Activated naive CD4-positive, alpha-beta T cell treated with Interleukin-2 at 50 U/mL for 16 hours (primary cell): ENCODE measurements around the gene NBPF4.
"Not testable (repeated sequence)": the region's sequence is repeated elsewhere in the genome, so short reads cannot be mapped to it uniquely, and the experiment has no call there.

Experiments
- DNase-seq: peaks from one replicate; pipeline ENCODE4 v3.0.0-alpha.2; 2020

Gene NBPF4

GRCh38 chr1:108243976-108244375 is at the start of gene NBPF4:
NBPF4 (minus strand) TSS chr1:108244076; CDS start chr1:108243761, 315 bp downstream.
- not testable (repeated sequence) for DNase-seq

GRCh38 chr1:108282528-108283257 is 38.8 kb upstream of the NBPF4 start:
- DNase-seq: not testable (repeated sequence)

- not testable (repeated sequence) for DNase-seq
Measured at GRCh38 chr1:108272485-108273327, 28.8 kb upstream of the NBPF4 start.

- not testable (repeated sequence) for DNase-seq
Measured at GRCh38 chr1:108267097-108267496, 23.2 kb upstream of the NBPF4 start.

- DNase-seq: not testable (repeated sequence)
Measured at GRCh38 chr1:108261967-108262366, 18.1 kb upstream of the NBPF4 start.

GRCh38 chr1:108261519-108261918 is 17.6 kb upstream of the NBPF4 start:
- DNase-seq: not testable (repeated sequence)

GRCh38 chr1:108260578-108261259 is 16.8 kb upstream of the NBPF4 start:
- DNase-seq: not testable (repeated sequence)

GRCh38 chr1:108255426-108255825 is 11.6 kb upstream of the NBPF4 start:
- not testable (repeated sequence) for DNase-seq

- not testable (repeated sequence) for DNase-seq
Measured at GRCh38 chr1:108239426-108239825, 4.5 kb downstream of the NBPF4 start.

GRCh38 chr1:108235308-108235707 is 8.6 kb downstream of the NBPF4 start:
- DNase-seq: not testable (repeated sequence)

GRCh38 chr1:108232183-108232582 is 11.7 kb downstream of the NBPF4 start:
- not testable (repeated sequence) for DNase-seq

- not testable (repeated sequence) for DNase-seq
Measured at GRCh38 chr1:108229976-108230375, 13.9 kb downstream of the NBPF4 start.

GRCh38 chr1:108227772-108228171 is 16.1 kb downstream of the NBPF4 start:
- DNase-seq: not testable (repeated sequence)

- DNase-seq: not testable (repeated sequence)
Measured at GRCh38 chr1:108226855-108227254, 17.0 kb downstream of the NBPF4 start.

- not testable (repeated sequence) for DNase-seq
Measured at GRCh38 chr1:108223226-108223625, 20.6 kb downstream of the NBPF4 start.

GRCh38 chr1:108217515-108218174 is 26.2 kb downstream of the NBPF4 start:
- not testable (repeated sequence) for DNase-seq

- DNase-seq: not testable (repeated sequence)
Measured at GRCh38 chr1:108217007-108217406, 26.9 kb downstream of the NBPF4 start.

GRCh38 chr1:108216028-108216890 is 27.6 kb downstream of the NBPF4 start:
- DNase-seq: not testable (repeated sequence)

- not testable (repeated sequence) for DNase-seq
Measured at GRCh38 chr1:108214641-108215465, 29.0 kb downstream of the NBPF4 start.

GRCh38 chr1:108211014-108211413 is 32.9 kb downstream of the NBPF4 start:
- DNase-seq: no peak
